Loucy (cell line): Measurements from ENCODE around the gene AHDC1.

ENCODE experiments used
- H2AFZ ChIP-seq: fragments of 200-600 bp; sonication (generic); 2 replicates; pipeline ENCODE4 v1.6.0; 2016; ENCODE audit warnings: antibody characterized with exemption, mild to moderate bottlenecking, low read length, moderate library complexity
- H3F3A ChIP-seq: fragments of 200-600 bp; 2 replicates; pipeline ENCODE4 v1.6.0; 2016; ENCODE audit warnings: antibody characterized with exemption, low read depth, mild to moderate bottlenecking
- H3K27me3 ChIP-seq: fragments of 200-600 bp; sonication (generic); 2 replicates; pipeline ENCODE4 v1.6.1; 2014; ENCODE audit warnings: low read length, mild to moderate bottlenecking; ENCODE audit not compliant: insufficient read depth, poor library complexity, severe bottlenecking
- H3K36me3 ChIP-seq: fragments of 200-600 bp; sonication (generic); 2 replicates; pipeline ENCODE4 v1.6.1; 2016; ENCODE audit warnings: low read length; ENCODE audit not compliant: insufficient read depth
- H3K4me1 ChIP-seq: fragments of 200-600 bp; sonication (generic); 2 replicates; pipeline ENCODE4 v1.5.1; 2014; ENCODE audit warnings: low read length, mild to moderate bottlenecking; ENCODE audit not compliant: insufficient read depth, poor library complexity, severe bottlenecking
- H3K4me2 ChIP-seq: fragments of 200-600 bp; sonication (generic); 2 replicates; pipeline ENCODE4 v1.6.0; 2014; ENCODE audit warnings: antibody characterized with exemption, low read length, low read depth, mild to moderate bottlenecking; ENCODE audit not compliant: poor library complexity, severe bottlenecking
- H3K4me3 ChIP-seq: fragments of 200-600 bp; sonication (generic); 2 replicates; pipeline ENCODE4 v1.5.1; 2014; ENCODE audit warnings: low read length, mild to moderate bottlenecking, mixed read lengths; ENCODE audit not compliant: poor library complexity, severe bottlenecking
- H3K79me2 ChIP-seq: fragments of 200-600 bp; sonication (generic); 2 replicates; pipeline ENCODE4 v1.6.1; 2014; ENCODE audit warnings: low read length; ENCODE audit not compliant: insufficient read depth
- H3K9ac ChIP-seq: fragments of 200-600 bp; sonication (generic); 2 replicates; pipeline ENCODE4 v1.6.0; 2014; ENCODE audit warnings: mild to moderate bottlenecking, low read depth, low read length, moderate library complexity; ENCODE audit not compliant: poor library complexity, severe bottlenecking
- H3K9me2 ChIP-seq: fragments of 200-600 bp; sonication (generic); replicated peaks from 2 replicates; pipeline ENCODE4 v1.6.1; 2016; ENCODE audit warnings: low read depth, low read length, mixed read lengths
- H3K9me3 ChIP-seq: fragments of 200-600 bp; sonication (generic); 2 replicates; pipeline ENCODE4 v1.6.1; 2014; ENCODE audit warnings: mild to moderate bottlenecking, antibody characterized with exemption, low read length, low read depth; ENCODE audit not compliant: insufficient read depth
- H4K20me1 ChIP-seq: fragments of 200-600 bp; sonication (generic); 2 replicates; pipeline ENCODE4 v1.6.0; 2014; ENCODE audit warnings: antibody characterized with exemption, low read length, mild to moderate bottlenecking; ENCODE audit not compliant: insufficient read depth, poor library complexity, severe bottlenecking
- CTCF ChIP-seq: fragments of 200-600 bp; sonication (generic); conservative IDR thresholded peaks from 2 replicates; pipeline ENCODE4 v1.5.1; 2014; ENCODE audit warnings: mild to moderate bottlenecking, antibody characterized with exemption, low read length
- EZH2phosphoT487 ChIP-seq: fragments of 200-600 bp; IDR thresholded peaks from 2 replicates; pipeline ENCODE4 v1.6.1; 2018; ENCODE audit warnings: antibody characterized with exemption, mild to moderate bottlenecking, moderate library complexity, borderline replicate concordance

The AHDC1 gene

DNA sequence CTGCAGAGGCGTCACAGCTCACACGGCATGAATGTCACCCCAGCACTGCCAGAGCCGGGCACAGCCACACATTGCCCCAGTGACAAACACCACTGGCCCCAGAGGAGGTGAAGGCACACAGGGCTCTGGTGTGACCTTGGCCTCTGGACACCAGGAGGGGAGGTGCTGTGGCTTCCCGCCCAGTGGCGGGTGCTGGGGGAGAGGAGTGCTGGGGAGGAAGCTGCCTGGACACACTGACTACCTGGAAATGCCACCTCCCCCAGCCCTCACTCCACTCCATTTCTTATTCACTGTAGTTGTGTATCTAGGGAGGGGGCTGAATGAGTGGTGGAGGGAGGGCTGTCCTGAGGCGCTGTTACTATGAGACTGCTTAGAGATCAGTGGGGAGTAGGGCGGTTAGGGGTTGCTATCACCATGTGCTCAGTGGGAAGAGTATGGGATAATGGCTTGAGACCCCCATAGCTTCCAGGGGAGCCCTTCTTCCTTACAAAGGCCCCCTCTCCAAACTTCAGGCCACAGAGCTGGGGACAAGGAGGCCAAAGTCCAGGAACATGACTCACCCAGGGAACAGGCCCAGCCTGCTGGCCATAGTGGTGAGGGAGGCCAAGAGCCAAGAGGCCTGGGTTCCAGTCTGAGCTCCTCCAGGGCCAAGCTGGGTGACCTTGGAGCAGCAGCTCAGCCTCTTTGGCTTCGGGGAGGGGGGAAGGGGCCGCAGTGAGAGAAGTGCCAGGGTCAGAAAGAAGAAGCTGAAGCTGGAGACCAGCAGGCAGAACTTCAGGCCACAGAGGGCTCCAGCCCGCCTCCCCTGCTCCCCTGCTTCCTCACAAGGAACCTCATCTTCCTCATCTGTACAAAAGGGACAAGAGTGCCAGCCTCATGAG lies 40.1 kb downstream of the AHDC1 start:
- peaks cover 39% of the 10 kb centered on the region for H3K4me1 ChIP-seq
- H3K9me2 ChIP-seq: no peaks in the 10 kb centered on the region
- H2AFZ ChIP-seq: no peak overlapping the region
- H3K9me3 ChIP-seq: no peaks in the 10 kb centered on the region
- no peak overlapping the region for H3K4me3 ChIP-seq
- no peaks in the 10 kb centered on the region; the same call in 1 of the 2 replicates for H3F3A ChIP-seq
- peak overlapping the region; percentile 48 for H3K9ac ChIP-seq
- no peak overlapping the region for H3K4me2 ChIP-seq
- H3K27me3 ChIP-seq: no peaks in the 10 kb centered on the region
- peaks cover 98% of the 10 kb centered on the region for H3K79me2 ChIP-seq
- no peak for TF ChIP-seq CTCF
- H4K20me1 ChIP-seq: peaks cover 60% of the 10 kb centered on the region
- H3K36me3 ChIP-seq: peaks cover 10% of the 10 kb centered on the region; the same call in 1 of the 2 replicates

GRCh38 chr1:27563341-27563590 lies 40.7 kb downstream of the AHDC1 start:
- Histone ChIP-seq H3K27me3 (no peaks in the 10 kb centered on the region), H4K20me1 (peaks cover 59% of the 10 kb centered on the region), H3K9me2 (no peaks in the 10 kb centered on the region), H2AFZ (no peak overlapping the region), H3K4me1 (peaks cover 39% of the 10 kb centered on the region), H3K4me3 (no peak overlapping the region), H3K4me2 (no peak overlapping the region), H3F3A (no peaks in the 10 kb centered on the region; the same call in 1 of the 2 replicates), H3K9me3 (no peaks in the 10 kb centered on the region), H3K9ac (no peak overlapping the region), H3K79me2 (peaks cover 99% of the 10 kb centered on the region), H3K36me3 (peaks cover 14% of the 10 kb centered on the region; the same call in 1 of the 2 replicates)
- no peak for TF ChIP-seq CTCF
- no peak for TF ChIP-seq EZH2phosphoT487

- H3K4me1 ChIP-seq: peaks cover 43% of the 10 kb centered on the region
- H3K9ac ChIP-seq: no peak overlapping the region
These were observed 41.2 kb downstream of the AHDC1 start for GRCh38 chr1:27562534-27563340.

More at GRCh38 chr1:27562534-27563340, 41.2 kb downstream of the AHDC1 start:
- Histone ChIP-seq H4K20me1 (peaks cover 55% of the 10 kb centered on the region), H3K9me3 (no peaks in the 10 kb centered on the region), H2AFZ (no peak overlapping the region), H3K79me2 (peaks cover 96% of the 10 kb centered on the region), H3K36me3 (peaks cover 19% of the 10 kb centered on the region; the same call in 1 of the 2 replicates), H3K4me3 (no peak overlapping the region), H3K4me2 (no peak overlapping the region), H3K27me3 (no peaks in the 10 kb centered on the region), H3K9me2 (no peaks in the 10 kb centered on the region), H3F3A (no peaks in the 10 kb centered on the region; the same call in 1 of the 2 replicates)
- TF ChIP-seq EZH2phosphoT487: no peak
- TF ChIP-seq CTCF: no peak
